B cell (primary cell): ENCODE measurements around the gene PIM3.

Source experiments
- EZH2 ChIP-seq: IDR thresholded peaks from 2 replicates; pipeline ENCODE4 v1.6.1; 2012; ENCODE audit warnings: borderline replicate concordance, low read depth, mild to moderate bottlenecking, moderate library complexity, low read length; ENCODE audit not compliant: insufficient read depth, poor library complexity, severe bottlenecking
- TF ChIP-seq, protein P1 (sequence below): fragments of 200-600 bp; IDR thresholded peaks from one replicate; pipeline ENCODE4 v1.8.0; 2022; ENCODE audit warnings: antibody characterized with exemption, mild to moderate bottlenecking

DNA sequence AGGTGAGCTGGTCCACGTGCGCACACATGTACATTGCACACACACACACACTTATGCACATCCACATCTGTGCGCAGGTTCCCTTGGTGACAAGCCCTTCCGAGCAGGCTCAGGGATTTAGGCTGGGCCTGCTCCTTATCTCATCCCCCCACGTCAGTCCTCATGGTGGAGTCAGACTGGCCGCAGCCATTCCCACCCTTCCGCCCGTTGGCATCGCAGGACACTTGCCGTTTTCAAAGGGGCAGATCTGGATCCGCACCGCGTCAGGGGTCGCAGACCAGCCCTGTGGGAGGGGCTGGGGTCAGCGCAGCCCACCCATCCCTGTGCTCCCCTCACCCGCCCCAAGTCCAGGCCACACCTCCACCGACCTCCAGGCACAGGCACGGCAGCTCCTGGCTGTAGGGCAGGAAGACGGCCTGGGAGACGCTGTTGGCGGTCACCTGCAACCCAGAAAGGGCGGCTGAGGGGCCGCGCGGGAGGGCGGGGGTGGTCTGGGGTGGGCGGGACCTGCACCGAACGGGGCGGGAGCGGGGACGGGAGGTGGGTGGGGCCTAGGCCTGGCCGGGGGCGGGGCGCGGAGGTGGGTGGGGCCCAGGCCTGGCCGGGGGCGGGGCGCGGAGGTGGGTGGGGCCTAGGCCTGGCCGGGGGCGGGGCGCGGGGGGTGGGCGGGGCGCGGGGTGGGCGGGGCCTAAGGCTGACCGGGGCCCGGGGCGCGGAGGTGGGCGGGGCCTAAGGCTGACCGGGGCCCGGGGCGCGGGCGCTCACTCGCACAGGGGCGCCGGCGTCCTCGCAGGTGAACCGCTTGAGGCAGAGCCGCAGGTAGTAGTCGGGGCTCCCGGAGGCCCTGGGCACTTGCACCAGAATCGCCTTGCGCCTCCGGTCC lies 38.7 kb downstream of the PIM3 start:
- TF ChIP-seq, protein P1, sequence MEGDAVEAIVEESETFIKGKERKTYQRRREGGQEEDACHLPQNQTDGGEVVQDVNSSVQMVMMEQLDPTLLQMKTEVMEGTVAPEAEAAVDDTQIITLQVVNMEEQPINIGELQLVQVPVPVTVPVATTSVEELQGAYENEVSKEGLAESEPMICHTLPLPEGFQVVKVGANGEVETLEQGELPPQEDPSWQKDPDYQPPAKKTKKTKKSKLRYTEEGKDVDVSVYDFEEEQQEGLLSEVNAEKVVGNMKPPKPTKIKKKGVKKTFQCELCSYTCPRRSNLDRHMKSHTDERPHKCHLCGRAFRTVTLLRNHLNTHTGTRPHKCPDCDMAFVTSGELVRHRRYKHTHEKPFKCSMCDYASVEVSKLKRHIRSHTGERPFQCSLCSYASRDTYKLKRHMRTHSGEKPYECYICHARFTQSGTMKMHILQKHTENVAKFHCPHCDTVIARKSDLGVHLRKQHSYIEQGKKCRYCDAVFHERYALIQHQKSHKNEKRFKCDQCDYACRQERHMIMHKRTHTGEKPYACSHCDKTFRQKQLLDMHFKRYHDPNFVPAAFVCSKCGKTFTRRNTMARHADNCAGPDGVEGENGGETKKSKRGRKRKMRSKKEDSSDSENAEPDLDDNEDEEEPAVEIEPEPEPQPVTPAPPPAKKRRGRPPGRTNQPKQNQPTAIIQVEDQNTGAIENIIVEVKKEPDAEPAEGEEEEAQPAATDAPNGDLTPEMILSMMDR: no peak
- TF ChIP-seq EZH2: no peak
